Cardiac muscle cell (in vitro differentiated cells and primary cell): Measurements from ENCODE around the gene SRSF1. TPM values are rescaled to one million over a fixed set of nuclear protein-coding genes. Genes with fewer than 3 reads are reported as not detected.
A peak's percentile ranks its signal among the peaks of the same experiment; 100 is the strongest.

Experiments
- DNase-seq, 2 donors: peaks; one replicate each; pipeline versions ENCODE4 v3.0.0 to v3.0.0-alpha.2; 2010 to 2017; ENCODE audit warnings: low read depth in 1 of 2, low spot score in 1 of 2
- H3K27ac ChIP-seq: fragments of 200-600 bp; sonication (generic); 2 replicates; pipeline ENCODE4 v1.5.1; 2016
- H3K27me3 ChIP-seq: fragments of 200-600 bp; sonication (generic); 2 replicates; pipeline ENCODE4 v1.6.0; 2016; ENCODE audit warnings: control low read depth
- H3K36me3 ChIP-seq: fragments of 200-600 bp; sonication (generic); 2 replicates; pipeline ENCODE4 v1.5.1; 2016; ENCODE audit warnings: control low read depth
- H3K4me1 ChIP-seq: fragments of 200-600 bp; sonication (generic); 2 replicates; pipeline ENCODE4 v1.8.1; 2017; ENCODE audit warnings: low read depth, mild to moderate bottlenecking, mixed run types
- H3K4me3 ChIP-seq: fragments of 200-600 bp; sonication (generic); 2 replicates; pipeline ENCODE4 v1.5.1; 2016; ENCODE audit warnings: mild to moderate bottlenecking
- H3K9me3 ChIP-seq: fragments of 200-600 bp; sonication (generic); 2 replicates; pipeline ENCODE4 v1.5.1; 2017; ENCODE audit warnings: low read depth, mild to moderate bottlenecking, control low read depth
- polyA plus RNA-seq: library from polyadenylated mRNA; unstranded; fragments of >200 nt; fragmentation: Nextera tagmentation; extraction: Ambion mirVana; gene quantifications from 2 replicates; pipeline ENCODE4 v1.2.1, GENCODE V29; 2016
- total RNA-seq: library from RNA; depleted of rRNA; stranded (reverse); fragments of >200 nt; gene quantifications from 2 replicates; pipeline ENCODE4 v1.2.3, GENCODE V29; 2016
- TF ChIP-seq, protein P1 (sequence below): IDR thresholded peaks from 2 replicates; pipeline ENCODE4 v1.5.1; 2012; ENCODE audit warnings: low read depth, mild to moderate bottlenecking, low read length

Gene SRSF1
- total and polyA plus RNA-seq, 2 experiments from 2014 or later: 146 to 209 TPM

DNA sequence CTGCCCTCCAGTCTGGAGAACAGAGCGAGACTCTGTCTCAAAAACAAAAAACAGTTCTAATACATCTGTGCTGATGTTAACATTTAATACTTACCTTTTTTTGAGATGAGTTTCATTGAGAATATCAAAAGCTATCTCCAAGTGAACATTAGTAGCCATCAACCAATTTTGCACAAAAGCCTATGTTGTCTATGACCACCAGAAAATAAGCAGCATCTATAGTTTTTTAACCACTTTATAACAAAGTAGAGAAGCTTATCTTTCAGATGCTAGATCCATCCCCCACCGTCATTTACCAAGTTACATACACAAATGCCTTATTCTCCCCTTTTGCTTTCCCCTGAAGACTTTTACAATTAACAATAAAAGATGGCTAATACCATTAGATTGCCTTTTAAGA lies 4.1 kb downstream of the SRSF1 start:
- Histone ChIP-seq H3K9me3 (no peaks in the 10 kb centered on the region), H3K27ac (no peak overlapping the region), H3K36me3 (peaks cover 57% of the 10 kb centered on the region), H3K27me3 (no peaks in the 10 kb centered on the region), H3K4me3 (no peak overlapping the region), H3K4me1 (peaks cover 18% of the 10 kb centered on the region)
- DNase-seq: no peak
- TF ChIP-seq, protein P1, sequence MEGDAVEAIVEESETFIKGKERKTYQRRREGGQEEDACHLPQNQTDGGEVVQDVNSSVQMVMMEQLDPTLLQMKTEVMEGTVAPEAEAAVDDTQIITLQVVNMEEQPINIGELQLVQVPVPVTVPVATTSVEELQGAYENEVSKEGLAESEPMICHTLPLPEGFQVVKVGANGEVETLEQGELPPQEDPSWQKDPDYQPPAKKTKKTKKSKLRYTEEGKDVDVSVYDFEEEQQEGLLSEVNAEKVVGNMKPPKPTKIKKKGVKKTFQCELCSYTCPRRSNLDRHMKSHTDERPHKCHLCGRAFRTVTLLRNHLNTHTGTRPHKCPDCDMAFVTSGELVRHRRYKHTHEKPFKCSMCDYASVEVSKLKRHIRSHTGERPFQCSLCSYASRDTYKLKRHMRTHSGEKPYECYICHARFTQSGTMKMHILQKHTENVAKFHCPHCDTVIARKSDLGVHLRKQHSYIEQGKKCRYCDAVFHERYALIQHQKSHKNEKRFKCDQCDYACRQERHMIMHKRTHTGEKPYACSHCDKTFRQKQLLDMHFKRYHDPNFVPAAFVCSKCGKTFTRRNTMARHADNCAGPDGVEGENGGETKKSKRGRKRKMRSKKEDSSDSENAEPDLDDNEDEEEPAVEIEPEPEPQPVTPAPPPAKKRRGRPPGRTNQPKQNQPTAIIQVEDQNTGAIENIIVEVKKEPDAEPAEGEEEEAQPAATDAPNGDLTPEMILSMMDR: no peak

DNA sequence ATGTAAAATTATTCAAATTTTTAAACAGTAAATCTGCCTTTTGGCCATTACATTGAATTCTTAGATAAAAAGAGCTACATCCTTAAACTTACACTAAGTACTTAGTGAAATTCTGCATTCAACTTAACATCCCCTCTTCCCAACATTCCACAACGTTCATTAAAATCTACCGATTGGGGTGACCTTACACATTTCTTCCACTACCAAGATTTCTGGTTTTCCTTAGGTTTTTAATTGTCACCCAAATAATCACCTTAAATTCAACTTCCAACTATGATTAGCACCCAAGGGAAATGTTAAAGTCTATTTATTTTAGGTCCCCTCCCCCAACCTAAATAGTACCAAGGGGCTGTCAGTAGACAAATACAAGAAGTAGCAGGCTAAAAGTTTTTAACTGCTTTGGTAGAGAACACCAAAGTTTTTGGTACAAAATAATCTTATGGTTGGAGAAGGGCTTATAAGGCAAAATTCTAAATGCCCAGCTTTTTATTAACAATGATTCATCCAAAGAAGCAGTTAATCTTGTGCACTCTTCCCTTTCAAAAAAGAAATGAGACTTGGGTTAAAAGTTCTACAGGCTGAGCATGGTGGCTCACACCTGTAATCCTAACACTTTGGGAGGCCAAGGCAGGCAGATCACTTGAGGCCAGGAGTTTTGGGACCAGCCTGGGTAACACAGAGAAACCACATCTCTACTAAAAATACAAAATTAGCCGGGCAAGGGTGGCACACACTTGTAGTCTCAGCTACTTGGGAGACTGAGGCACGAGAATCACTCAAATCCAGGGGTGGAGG lies 4.7 kb downstream of the SRSF1 start:
- Histone ChIP-seq H3K27ac (peak overlapping the region; percentile 0), H3K36me3 (peaks cover 60% of the 10 kb centered on the region)
- TF ChIP-seq, protein P1: no peak

DNA sequence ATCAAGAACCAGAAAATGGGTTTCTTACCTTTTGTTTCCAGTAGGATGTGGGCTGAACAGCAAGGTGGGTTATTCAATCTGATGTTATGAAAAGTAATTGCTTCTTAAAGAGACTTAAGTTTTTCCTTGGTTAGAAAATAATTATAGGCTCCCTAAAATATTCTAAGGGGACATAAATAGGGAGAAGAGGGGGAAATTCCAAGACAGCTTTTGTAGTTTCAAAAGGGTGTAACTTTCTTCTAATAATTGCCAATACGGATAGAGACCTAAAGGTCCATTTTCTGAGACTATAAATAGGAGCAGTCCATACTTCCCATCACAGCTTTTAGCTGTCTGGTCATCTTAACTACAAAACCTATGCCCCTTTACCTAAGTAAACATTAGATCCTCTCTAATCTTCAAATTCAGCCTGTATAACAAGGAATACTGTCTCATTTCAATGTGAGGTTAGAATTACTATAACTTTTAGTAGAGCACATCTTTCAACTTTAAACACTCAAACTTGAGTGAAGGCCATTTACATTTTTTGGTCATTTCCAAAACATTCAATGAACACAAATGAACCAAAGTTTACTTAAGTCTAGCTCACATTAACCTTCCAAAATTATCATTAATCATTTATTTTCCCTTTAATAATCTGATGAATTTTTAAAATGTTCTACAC lies 5.5 kb downstream of the SRSF1 start:
- Histone ChIP-seq H3K4me3 (no peak overlapping the region), H3K9me3 (no peaks in the 10 kb centered on the region), H3K27me3 (no peaks in the 10 kb centered on the region), H3K27ac (peak overlapping the region; percentile 0), H3K36me3 (peaks cover 60% of the 10 kb centered on the region), H3K4me1 (peaks cover 18% of the 10 kb centered on the region)
- no peak for DNase-seq
- TF ChIP-seq, protein P1: no peak

More for the DNA sequence above, 4.7 kb downstream of the SRSF1 start:
- no peaks in the 10 kb centered on the region for H3K27me3 ChIP-seq
- H3K9me3 ChIP-seq: no peaks in the 10 kb centered on the region
- no peak overlapping the region for H3K4me3 ChIP-seq
- DNase-seq: no peak
- H3K4me1 ChIP-seq: peaks cover 18% of the 10 kb centered on the region

DNA sequence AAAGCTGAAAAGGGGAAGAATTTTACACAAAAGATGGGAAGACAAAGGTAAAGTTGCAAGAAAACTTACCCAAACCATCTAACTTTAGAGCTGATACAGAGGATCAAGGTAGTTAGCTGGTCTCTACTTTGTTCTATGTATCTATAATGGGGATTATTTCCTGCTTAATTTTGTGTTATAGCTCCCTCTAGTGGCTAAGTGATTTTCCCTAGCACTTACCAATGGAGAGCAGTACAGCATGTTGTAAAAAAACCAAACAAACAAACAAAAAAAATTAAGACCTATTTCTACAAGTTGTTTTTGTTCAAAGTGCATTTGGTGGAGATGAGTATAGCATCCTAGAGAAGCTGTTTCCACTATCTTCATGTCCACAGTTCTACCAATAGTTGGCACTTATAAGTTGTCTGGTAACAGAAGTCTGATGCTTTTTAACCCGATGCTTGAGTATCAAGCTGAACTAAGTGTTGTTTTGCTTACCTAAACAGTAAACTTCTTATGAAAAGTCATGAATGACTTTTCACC lies 7.5 kb downstream of the SRSF1 start:
- TF ChIP-seq, protein P1: peak; percentile 74
- peaks cover 47% of the 10 kb centered on the region for H3K36me3 ChIP-seq
- peaks cover 4% of the 10 kb centered on the region for H3K4me1 ChIP-seq
- no peaks in the 10 kb centered on the region for H3K9me3 ChIP-seq
- peak overlapping the region; percentile 42 for H3K27ac ChIP-seq
- no peaks in the 10 kb centered on the region for H3K27me3 ChIP-seq
- H3K4me3 ChIP-seq: no peak overlapping the region
- peak; percentile 75 to 84 for DNase-seq

DNA sequence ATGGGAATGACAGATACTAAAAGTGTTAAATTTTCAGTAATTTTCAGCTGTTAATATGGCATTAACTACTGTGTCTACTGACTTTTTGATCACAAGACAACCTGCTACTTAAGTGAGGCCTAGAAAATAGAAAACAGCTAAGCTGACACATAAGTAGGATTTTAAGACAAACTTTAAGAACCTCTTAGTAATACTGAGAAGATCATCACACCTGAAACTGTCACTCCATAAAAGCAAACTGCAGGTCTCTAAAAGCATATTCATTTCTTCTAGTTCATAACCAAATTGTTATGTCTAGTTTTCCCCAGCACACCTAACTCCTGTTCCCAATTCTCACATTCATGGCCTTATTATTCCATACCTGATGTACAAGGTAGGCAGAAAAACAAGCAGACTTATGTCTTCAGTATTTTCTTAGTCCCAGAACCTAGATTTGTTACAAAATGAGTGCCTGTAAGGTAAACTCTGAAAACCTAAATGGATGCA lies 8.0 kb downstream of the SRSF1 start:
- TF ChIP-seq, protein P1: no peak
- Histone ChIP-seq H3K4me1 (no peaks in the 10 kb centered on the region), H3K4me3 (no peak overlapping the region), H3K9me3 (no peaks in the 10 kb centered on the region), H3K27me3 (no peaks in the 10 kb centered on the region), H3K27ac (peak overlapping the region; percentile 24), H3K36me3 (peaks cover 42% of the 10 kb centered on the region)
- DNase-seq: no peak
